Measurements from ENCODE around the gene RCAN2.
"Not testable (repeated sequence)": the region's sequence is repeated elsewhere in the genome, so short reads cannot be mapped to it uniquely, and the experiment has no call there.

Gene RCAN2

DNA sequence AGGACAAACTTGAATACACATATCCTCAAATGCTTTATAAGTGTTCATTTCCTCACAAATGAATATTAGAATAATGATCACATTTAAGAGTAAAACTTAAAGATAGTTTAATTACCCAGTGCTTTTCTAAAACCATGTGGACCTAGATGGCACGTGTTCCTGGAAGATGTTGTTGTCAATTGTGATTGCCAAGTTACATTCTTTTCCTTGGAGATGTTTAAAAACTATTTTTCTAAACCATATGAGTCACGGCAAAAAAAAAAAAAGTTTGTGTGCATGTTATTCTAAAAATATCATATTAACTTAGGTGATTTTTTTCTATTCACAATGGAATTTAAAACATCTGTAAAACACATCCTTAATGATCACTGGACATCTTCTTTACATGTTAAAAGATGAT is 51.1 kb downstream of the RCAN2 start:
- peak; percentile 62 for DNase-seq (ENCODE audit: low read depth)

DNA sequence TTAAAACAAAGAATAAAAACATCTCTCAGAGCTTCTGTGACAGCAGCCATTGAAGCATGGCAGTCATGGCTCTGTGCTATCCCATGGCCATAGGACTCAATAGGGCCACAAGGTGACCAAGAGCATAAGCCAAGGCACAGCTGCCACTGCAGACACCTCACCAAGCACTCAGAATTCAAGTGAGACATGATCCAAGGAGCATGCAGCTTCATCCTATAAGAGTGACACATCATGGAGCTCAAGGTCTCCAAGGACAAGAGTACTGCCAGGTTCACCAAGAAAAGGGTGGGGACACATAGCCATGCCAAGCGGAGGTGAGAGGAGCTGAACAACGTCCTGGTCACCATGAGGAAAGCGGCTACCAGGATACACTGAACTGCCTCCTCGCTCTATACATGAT is 53.0 kb downstream of the RCAN2 start:
- no peak for DNase-seq (ENCODE audit: low read depth)

DNA sequence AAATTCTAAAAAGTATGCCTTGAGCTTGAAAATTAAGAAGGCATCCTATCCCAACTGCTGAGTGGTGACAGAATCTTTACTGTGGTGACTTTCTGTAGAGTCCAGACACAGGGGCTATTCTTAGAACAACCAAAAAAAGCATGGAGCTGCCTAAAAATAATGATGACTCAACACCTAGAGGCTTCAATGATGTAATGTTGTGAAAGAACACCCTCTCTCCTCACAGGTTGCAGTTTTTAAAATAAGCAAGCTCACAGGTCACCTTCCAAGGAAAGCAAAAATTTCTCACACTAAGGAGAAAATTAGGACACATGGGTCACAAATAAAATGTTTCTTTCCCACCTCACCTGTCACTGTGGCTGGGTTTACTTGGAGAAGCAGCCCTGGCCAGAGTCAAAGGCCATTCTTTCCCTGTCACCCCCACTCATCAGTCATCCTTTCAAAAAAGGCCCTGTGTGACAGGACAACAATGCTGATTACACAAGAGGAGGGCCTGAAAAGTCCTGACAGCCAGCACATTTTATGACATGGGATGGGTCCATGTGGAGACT is 53.5 kb downstream of the RCAN2 start:
- DNase-seq (ENCODE audit: low read depth), result peak; percentile 27

DNA sequence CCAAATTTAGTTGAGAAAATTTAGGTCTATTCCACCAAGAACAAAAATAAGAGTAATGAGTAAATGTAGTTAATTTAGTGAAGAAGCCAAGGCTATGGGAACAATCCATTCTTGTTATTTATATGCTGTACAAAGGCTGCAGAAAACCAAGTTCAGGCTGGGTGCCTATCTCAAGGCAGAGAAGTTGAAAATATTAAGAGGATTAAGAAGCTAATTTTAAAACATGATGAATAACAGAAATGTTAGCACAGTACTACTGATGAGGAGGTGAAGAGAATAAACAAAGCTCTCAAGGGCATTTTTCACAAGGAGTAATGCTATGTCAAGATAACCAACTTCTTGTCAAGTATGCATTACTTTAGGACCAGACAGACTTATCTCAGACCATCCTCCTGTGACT is 68.6 kb downstream of the RCAN2 start:
- DNase-seq (ENCODE audit: low read depth), result no peak

DNA sequence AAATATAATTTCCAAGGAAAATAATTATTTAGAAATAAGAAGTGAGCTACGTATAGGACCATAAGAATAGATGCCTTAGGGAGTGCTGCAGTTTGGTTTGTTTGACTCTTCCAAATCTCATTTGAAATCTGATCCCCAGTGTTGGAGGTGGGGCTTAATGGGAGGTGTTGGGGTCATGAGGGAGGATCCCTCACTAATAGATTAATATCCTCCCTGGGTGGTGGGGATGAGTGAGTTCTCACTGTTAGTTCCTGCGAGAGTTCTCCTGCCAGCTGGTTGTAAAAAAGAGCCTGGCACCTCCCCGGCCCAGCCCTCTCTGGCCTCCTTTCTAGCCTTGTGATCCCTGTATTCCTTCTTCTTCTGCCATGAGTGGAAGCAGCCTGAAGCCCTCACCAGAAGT is 69.3 kb downstream of the RCAN2 start:
- no peak for DNase-seq (ENCODE audit: low read depth)

DNA sequence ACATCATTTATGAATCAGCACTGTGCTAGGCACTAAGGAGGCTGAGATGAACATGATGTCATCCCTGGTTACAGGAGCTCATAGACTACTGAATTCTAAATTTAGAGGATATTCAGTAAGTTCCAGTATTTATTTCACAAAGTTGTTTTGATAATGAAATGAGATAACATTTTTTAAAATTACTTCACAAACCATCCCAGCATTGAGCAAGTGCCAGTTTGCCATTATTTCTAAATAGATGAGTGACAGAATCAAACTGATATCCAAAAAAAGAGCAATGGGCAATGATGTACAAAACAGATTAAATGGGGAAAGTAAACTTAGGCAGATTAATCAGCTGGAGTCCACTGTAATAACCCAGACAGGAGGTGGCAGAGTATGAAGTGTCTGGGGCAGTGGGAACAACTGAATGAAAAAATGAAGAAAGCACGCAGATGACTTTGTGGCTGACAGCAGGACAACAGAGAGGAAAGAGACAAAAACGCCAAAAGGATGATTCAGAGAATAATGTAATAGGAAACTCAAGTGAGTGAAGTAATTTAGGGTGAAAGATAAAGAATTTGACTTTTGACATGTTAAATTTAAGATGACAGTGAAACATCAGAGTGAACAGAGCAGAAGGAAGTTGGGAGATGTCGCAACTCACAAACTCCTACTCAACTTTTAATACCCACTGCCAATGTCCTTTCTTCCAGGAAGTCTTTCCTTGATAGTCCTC is 70.2 kb downstream of the RCAN2 start:
- DNase-seq (ENCODE audit: low read depth), result peak; percentile 19

DNA sequence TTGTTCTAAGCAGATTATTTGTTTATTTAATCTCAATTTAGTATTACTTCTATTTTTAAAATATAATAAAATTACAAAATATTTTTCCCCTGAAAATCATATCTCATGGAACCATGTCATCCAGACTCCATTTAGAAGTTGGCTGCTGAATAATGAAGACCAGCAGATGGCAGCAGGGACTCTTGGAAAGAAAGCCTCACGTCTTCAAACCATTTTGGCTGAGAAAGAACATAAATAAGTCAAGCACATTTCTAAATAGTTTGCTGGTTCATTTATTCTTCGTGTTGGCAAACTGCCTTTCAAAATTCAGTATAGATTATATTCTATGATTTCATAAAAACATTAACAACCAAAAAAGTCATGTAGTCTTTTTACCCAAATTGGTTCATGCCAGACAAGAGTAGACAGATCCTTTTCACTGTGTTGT is 71.7 kb downstream of the RCAN2 start:
- peak; percentile 46 for DNase-seq (ENCODE audit: low read depth)

DNA sequence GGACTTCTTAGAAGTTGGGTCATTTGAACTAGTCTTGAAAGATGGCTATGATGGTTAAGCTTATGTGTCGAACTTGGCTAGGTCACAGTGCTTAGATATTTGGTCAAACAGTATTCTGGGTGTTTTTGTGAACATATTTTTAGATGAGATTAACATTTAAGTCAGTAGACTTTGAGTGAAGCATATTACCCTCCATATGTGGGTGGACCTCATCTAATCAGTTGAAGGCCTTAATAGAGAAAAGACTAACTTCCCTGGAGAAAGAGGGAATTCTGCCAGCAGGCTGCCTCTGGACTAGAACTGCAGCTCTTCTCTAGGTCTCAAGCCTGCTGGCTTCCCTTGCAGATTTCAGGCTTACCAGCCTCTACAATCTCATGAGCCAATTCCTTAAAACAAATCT is 76.9 kb downstream of the RCAN2 start:
- DNase-seq (ENCODE audit: low read depth), result no peak

DNA sequence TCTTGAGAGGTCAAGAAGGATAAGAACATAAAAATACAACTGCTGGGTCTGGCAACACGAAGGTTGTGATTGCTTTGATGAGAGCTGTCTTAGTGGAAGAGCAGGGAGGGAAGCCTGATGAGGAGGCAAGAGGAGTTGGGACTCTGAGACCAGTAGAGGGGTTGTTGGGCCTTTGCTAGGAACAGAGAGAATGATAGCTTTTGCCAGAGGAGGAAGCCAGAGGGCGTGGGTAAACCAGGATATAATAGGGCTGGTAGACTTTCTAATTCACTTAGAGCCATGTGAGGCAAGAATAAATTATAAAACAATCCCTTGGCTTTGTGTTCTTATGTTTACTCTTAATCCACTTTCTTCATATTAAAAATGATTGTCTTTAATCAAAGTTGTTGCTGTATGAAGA is 78.6 kb downstream of the RCAN2 start:
- no peak for DNase-seq (ENCODE audit: low read depth)

DNA sequence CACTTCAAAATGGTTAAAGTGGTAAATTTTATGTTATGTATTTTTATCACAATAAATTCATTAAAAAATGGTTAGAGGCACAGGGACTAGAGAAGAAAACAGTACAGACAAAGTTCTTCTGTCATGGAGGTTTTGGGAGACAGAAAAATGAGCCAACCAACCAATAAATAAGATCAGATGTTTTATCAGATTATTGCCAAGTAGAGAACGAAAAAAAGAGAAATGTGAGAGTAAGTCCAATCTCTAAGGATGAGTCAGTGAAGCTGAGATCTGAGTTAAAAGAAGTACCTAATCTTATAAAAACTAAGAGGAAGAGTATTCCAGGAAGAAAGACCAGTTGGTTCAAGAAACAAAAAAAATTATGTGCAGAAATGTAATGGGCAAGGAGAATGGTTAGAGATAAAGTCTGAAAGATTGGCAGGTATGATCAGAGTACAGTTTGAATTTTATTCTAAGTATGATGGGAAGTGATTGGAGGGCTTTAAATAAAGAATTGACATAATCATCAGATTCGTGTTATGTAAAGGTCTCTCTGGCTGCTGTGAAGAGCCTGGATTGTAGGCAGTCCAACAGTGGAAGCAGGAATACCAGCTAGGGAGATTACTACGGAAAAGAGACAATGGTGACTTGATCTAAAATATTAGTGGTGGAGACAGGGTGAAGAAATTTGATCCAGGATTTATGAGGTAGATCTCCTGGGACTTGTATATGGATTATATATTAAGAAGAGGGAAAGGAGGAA is 79.6 kb downstream of the RCAN2 start:
- no peak for DNase-seq (ENCODE audit: low read depth)

DNA sequence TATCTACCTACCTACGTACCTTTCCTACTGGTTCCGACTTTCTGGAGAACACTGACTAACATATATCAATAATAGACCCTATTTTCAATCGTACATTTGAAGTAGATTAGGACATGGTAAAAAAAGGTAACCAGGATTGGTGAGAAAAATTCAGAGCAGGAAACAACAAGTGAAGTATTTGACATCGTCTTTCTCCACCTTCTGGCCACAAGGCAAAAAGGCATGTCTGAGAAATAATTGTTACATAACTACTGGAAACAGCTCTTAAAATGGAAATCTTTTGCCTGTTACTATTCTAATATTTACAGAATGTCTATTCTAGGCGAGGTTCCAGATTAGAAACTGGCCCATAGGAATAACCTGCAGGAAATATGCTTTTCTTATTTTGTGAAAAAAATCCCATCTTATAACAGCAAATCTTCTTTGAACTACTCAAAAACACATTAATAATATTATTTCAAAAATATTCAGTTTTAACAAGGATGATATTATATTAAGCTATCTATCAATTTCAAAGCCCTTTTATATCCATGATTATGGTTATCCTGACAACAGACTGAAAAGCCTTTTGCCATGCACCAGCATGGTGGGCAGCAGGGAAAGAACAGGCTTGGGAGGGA is 80.8 kb downstream of the RCAN2 start:
- peak; percentile 35 for DNase-seq (ENCODE audit: low read depth)

DNA sequence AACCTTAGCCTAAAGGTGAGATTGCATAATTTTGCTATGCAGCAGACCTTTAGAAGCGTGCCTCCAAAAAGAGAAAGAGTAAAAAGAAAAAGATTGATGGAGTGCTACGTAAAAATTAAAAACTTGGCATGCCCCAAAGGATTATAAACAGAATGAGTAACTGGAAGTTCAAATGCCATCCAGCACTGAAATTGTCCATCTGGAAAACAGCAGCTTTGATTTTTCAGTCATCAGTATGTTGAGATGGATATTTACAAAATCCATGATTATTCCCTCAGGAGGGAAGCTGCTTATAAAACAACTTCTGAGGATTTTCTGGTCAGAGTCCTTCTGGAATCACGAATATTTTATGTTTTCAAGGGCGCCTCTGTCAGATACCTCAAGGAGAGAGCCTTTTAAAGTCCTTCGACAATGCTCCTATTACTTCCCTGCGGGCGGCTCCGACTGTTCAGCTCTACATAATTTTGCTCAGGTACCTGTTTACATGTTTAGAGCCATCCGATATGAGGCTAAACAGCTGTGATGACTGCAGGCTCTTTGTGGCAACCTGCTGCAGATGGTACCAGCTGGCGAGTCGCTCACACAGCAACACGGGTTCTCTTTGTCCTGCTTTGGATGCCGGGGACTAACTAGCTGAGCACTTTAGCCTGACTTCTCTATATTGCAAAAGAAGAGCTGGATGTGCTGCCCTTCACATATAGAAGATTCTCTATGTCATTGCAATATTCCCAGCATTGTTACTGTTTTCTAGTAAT is 83.3 kb downstream of the RCAN2 start:
- peak; percentile 3 for DNase-seq (ENCODE audit: low read depth)

DNA sequence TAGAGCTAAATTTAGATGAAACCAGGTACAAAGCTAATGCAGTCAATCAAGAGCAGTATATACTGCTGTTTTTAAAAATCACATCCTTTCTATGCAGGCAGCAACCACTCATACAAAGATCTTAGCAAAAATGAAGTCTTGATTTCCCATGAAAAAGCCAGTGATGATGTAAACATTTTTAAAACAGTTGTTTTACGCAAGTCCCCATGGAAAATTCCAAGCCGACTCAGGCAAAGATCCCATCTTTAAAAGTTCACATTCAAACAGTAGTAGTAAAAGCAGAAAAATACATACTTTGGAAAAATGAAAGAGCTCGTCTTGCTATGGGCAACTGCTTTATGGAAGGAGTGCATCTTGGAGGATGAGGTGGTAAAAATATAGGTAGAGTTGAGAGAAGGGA is 84.0 kb downstream of the RCAN2 start:
- no peak for DNase-seq (ENCODE audit: low read depth)

DNA sequence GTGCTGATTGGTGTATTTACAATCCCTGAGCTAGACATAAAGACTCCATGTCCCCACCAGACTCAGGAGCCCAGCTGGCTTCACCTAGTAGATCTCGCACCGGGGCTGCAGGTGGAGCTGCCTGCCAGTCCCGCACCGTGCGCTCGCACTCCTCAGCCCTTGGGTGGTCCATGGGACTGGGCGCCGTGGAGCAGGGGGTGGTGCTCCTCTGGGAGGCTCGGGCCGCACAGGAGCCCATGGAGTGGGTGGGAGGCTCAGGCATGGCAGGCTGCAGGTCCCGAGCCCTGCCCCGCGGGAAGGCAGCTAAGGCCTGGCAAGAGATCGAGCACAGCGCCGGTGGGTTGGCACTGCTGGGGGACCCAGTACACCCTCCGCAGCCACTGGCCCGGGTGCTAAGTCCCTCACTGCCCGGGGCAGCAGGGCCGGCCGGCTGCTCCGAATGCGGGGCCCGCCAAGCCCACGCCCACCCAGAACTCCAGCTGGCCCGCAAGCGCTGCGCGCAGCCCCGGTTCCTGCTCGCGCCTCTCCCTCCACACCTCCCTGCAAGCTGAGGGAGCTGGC is 85.5 kb downstream of the RCAN2 start:
- not testable (repeated sequence) for DNase-seq (ENCODE audit: low read depth)

DNA sequence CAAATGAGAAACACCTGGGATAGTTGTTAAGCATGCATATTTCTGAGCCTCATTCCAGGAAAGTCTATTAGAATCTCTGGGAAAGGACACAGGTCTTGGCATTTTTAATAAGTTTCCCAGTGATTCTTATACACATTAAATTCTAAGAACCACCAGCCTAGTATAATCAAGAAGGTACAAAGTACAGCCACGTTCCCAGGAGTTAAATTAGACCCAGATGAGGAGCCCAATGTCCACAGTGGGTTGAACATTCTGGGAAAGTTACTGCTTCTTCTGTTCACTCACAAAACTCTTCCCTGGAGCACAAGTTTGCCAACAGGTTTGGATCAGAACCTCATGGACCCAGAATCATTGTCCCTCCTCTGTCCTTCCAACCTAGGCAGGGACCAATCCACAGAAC is 90.4 kb downstream of the RCAN2 start:
- no peak for DNase-seq (ENCODE audit: low read depth)

DNA sequence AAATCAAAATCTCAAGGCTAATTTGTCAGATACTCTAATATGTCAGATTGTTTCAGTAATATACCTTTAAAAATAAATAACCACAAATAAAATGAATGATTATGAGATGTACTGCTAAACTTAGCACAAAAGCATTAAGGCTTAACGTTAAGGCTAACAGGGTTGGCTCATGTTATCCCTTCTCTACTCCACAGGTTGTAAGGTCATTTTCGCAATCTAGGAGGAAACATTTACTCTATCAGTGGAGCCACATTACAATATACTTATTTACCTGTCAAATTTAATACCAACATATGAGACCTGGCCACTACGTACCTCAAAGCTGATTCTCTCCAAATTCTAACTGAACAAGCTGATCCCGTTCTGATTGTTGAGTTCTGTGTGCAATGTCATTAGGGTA is 95.7 kb downstream of the RCAN2 start:
- DNase-seq (ENCODE audit: low read depth), result no peak

DNA sequence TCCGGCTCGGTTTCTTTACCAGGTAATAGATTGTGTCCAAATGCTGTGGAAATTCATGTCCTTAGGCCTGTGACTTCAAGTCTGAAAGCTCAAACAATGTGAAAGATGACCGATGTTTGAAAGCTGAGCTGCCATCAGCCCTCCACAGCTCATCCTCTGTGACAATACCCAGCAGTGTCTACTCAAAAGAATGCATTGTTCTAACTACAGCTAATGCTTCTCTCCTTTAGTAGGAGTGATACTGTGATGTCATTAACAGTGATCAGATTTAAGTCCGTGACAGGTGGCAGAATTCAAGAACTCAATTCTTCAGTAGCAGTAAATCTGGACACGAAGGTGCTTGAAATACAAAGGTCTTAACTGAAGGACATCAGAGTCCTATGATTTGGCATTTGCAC is 97.3 kb downstream of the RCAN2 start:
- no peak for DNase-seq (ENCODE audit: low read depth)

DNA sequence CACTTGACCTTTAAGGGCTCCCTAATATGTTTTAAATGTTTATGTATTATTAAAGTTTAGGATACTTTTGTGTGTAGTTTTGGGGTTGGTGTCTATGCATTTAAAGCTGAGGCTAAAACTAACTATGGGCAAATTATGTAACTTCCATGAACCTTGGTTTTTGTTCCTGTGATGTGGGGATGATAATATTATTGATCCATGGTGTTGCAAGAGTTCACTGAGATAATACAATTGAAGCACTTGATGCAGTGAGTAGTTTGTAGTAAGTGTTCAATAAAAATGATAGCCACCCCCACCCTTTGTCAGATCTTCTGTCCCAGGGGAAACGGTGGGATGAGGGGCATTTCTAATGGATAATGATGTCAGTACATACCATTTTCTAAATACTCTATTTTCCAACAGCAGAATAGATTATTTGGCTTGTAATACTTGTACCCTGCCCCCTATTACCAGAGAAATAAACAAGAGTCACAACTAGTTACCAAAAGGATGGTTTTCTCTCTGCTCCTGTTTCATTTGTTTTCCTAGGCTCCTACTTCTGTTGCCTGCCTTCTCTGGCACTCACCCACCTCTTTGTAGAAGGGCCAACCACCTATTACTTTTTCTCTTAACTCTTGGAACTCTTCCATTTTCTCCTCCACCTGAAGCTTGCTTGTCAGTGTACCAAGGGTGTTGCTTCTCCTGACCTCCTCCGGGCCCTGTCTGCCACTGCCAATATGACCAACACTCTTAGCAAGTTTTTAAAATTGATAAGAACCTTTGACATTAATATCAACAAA is 97.9 kb downstream of the RCAN2 start:
- no peak for DNase-seq (ENCODE audit: low read depth)

DNA sequence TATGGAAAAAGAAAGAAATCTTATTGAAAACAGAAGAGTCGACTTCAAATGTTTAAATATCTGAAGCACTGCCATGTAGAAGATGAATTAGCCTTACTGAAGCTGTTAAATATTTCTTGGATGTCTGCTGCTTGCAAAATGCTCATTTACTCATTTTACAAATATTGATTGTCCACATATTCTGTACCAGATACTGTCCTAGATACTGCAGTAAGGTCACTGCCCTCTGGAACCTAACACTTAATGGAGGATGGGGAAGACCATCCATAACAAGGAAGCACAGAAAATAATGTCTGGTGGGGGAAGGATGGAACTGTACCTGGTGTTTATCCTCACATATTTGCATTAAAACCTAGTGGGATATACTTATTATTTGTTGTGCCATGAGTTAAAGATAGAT is 99.0 kb downstream of the RCAN2 start:
- no peak for DNase-seq (ENCODE audit: low read depth)

DNA sequence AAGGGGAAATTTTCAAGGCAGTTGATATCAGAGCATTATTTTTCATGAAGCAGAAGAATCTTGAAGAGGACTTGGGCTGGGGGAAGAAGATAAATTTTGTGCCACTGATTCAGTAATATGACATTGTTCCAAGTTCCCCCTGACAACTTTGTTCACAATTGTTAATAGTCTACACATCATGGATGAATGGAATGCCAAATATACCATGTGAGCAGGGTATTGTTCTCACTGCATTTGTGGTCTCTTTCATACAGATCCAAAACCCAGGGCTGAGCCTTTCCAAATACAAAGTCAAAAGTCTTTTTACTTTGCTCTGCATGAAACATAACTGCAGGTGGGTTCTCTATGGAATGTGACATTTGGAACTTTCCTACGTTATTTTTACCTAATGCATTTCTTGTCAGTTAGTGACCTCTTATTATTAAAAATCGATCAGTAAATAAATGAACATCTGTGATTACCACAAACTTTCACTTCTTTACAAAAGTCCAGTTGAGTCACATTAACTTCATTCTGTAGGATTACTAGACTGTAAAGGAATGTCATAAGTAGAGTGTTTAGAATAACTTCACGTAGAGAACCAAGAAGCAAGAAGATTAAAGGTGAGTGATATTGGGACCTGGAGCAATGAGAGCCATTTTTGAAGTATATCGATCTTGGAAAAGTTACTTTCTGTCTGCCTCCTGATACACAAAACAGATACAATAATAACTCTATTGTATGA is 100.9 kb downstream of the RCAN2 start:
- no peak for DNase-seq (ENCODE audit: low read depth)
